SH-SY5Y (cell line): ENCODE results near the gene NR1D2.

Source experiments
- GATA2 ChIP-seq: IDR thresholded peaks from 2 replicates; pipeline ENCODE4 v1.6.1; 2011; ENCODE audit warnings: mild to moderate bottlenecking, low read depth, low read length
- GATA3 ChIP-seq: IDR thresholded peaks from 2 replicates; pipeline ENCODE4 v1.6.1; 2011; ENCODE audit warnings: low read depth, mild to moderate bottlenecking, low read length, moderate library complexity

DNA sequence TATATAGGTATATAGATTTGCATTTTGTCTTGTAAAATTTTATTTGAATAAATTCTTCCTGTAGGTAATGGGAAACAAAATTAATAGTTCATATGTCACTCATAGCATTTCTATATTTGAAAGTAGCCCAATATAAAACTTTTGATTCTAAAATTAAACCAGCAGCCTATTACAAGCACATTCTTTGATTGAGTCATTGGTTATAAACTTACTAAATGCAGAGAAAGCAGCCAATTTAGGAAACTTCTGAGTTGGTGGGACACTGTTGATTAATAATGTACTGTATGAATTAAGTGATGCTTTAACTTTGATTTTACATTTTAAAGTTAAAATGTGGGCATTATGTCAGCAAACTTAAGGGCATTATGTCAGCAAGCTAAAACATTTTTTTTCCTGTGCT lies 34.5 kb downstream of the NR1D2 start:
- no peak for TF ChIP-seq GATA3
- no peak for TF ChIP-seq GATA2
